CD4-positive, alpha-beta T cell treated with Interleukin-6 at 100 ng/mL for 8 hours (primary cell): ENCODE results near the gene BMERB1.
"Not testable (repeated sequence)": the region's sequence is repeated elsewhere in the genome, so short reads cannot be mapped to it uniquely, and the experiment has no call there.

Experiments
- DNase-seq: peaks from one replicate; pipeline ENCODE4 v3.0.0-alpha.2; 2020; ENCODE audit warnings: mixed read lengths, low spot score

Gene BMERB1

DNA sequence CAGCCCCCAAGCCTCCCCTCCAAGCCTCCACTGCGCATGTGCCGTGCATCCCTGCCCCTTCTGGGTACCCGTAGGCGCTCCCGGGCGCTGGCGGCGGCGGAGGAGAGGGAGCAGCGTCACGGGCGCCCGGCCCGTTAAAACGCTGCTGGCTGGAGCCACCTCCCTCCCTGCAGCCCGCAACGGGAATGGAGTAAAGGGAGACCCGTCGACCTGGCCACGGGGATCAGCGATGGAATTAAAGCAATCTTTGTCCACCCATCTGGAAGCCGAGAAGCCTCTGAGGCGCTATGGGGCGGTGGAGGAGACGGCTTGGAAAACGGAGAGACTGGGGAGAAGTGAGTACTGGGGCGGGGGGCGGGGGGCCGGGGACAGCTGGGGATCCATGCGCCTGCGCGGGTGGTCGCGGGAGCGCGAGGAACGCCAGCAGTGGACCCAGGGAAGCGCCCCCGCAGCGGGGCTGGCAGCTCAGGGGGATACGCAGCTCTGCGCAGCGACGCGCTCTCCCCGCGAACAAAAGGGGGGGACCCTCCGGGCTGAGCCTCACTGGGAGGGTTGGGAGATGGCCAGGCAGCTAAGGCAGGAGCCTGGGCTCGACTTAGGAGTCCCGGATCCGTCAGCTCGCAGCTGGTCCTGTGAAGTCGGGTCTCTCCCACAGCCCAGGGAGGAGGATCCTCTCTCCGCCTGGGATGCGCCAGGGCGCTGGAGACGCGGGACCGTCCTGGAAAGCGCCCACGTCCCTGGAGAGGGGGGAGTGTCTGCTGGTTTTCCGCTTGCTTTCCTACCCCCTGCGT, at the start of gene BMERB1:
Gene BMERB1, plus strand, starts transcription at position 164 of the 791 bp plus-strand sequence. Its CDS starts 66 bp downstream, at position 230.
- peak; percentile 18 for DNase-seq

GRCh38 chr16:15388060-15388459, 46.3 kb upstream of the BMERB1 start:
- DNase-seq = not testable (repeated sequence)

DNA sequence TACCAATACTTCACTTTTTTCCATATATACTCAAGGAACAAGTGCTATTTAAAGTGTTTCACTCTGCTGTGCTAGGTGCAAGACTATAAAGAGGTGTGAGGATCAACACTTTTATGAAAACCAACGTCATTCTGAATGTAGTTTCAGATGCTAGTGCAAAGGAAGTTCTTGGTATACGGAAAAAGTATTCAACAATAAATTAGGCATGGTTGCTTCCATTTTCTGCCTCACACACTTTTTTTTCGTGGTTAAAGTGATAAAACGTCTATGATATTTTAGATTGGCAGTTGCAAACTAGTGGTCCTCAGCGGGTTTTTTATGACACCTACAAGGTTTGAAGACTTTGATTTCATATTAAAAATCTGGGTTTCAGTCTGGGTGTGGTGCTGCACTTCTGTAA, 44.5 kb upstream of the BMERB1 start:
- DNase-seq = not testable (repeated sequence)

GRCh38 chr16:15393025-15393424, 41.4 kb upstream of the BMERB1 start:
- not testable (repeated sequence) for DNase-seq

GRCh38 chr16:15395631-15396508, 38.5 kb upstream of the BMERB1 start, which contains the start of gene MPV17L:
TSS of gene MPV17L (plus strand) at chr16:15395754. CDS start at chr16:15395898, 144 bp downstream.
- DNase-seq = not testable (repeated sequence)

- not testable (repeated sequence) for DNase-seq
These were observed 37.9 kb upstream of the BMERB1 start for GRCh38 chr16:15396509-15396829.

- no peak for DNase-seq
These were observed 37.3 kb upstream of the BMERB1 start for GRCh38 chr16:15396948-15397594.

DNA sequence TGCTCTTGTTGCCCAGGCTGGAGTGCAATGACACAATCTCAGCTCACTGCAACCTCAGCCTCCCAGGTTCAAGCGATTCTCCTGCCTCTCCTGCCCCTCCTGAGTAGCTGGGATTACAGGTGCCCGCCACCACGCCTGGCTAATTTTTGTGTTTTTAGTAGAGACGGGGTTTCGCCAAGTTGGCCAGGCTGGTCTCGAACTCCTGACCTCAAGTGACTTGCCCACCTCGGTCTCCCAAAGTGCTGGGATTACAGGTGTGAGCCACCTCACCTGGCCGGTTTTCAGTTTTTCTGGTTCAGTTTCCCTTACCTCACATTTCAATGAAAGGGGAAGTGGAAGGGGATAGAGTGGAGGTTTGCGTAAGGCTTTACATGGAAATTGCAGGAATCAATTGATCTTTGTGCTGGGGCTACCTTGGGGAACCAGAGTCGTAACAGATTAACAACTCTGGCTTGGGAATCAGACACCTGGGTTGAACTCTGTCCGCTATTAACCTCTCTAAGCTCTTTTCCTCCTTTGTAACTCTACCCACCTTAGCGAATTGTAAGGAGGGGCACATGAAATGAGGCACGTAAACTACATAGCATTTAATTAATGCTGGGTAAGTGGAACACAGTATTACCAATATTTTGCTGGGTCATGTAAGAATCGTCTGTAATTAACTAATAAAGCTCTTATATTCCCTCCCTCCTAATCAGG, 35.6 kb upstream of the BMERB1 start:
- DNase-seq = no peak

- DNase-seq = no peak
These were observed 35.1 kb upstream of the BMERB1 start for GRCh38 chr16:15399317-15399716.

DNA sequence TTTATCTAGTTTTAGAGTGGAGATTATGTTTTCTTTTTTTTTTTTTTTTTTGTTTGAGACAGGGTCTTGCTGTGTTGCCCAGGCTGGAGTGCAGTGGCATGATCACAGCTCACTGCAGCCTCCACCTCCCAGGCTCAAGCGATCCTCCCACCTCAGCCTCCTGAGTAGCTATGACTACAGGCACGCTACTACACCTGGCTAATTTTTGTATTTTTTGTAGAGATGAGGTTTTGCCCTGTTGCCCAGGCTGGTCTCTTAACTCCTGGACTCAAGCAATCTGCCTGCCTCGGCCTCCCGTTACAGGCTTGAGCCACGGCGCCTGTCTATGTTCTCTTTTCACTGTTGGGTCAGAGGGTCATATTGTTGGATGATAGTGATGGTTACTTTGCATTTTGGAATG, 34.1 kb upstream of the BMERB1 start:
- DNase-seq = not testable (repeated sequence)

DNA sequence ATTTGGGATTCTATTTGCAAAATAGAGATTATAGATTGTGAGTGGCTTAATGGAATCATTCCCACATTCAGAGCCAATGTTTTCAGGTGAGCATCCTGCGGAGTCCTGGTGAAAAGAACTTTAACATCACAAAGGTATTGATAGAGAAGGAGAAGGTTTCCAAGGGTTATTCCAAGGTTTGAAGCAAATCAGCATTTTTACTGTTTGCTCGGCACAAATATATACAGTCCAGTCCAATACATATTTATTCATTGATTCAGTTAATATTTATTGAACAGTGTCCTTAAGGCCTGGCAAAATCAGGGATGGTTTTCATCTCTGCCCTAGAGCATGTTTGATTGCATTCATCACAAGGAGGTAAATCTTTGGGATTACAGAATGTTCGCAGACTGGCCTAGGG, 32.4 kb upstream of the BMERB1 start:
- no peak for DNase-seq

- no peak for DNase-seq
These were observed 30.9 kb upstream of the BMERB1 start for GRCh38 chr16:15403392-15403995.

GRCh38 chr16:15404091-15404490, 30.3 kb upstream of the BMERB1 start:
- not testable (repeated sequence) for DNase-seq

DNA sequence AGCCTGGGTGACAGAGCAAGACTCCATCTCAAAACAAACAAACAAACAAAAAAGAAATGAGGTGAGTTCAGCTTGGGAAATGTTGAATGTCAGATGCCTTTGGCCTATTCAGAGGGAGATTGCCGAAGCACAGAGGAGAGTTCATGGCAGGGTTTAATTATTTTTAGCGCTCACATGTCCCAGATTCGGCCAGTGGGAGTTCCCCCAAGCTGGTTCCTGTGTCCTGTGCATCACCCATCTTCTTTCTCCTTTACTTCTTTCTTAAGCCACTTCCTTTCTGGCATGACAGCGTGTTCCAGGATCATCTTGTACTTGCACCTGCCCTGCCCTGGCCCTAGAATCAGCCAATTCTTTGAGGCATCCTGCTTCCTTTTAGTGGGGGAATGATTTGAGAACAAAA, 29.6 kb upstream of the BMERB1 start:
- DNase-seq = no peak

- DNase-seq = not testable (repeated sequence)
These were observed 26.6 kb upstream of the BMERB1 start for GRCh38 chr16:15407756-15408155.

GRCh38 chr16:15409476-15409875, 24.9 kb upstream of the BMERB1 start:
- not testable (repeated sequence) for DNase-seq

- DNase-seq = no peak
These were observed 18.8 kb upstream of the BMERB1 start for GRCh38 chr16:15415511-15415985.

- DNase-seq = no peak
These were observed 17.2 kb upstream of the BMERB1 start for GRCh38 chr16:15417197-15417596.

- DNase-seq = no peak
These were observed 16.2 kb upstream of the BMERB1 start for GRCh38 chr16:15418206-15418605.

- DNase-seq = not testable (repeated sequence)
These were observed 12.7 kb upstream of the BMERB1 start for GRCh38 chr16:15421696-15422095.

GRCh38 chr16:15422222-15422621, 12.2 kb upstream of the BMERB1 start:
- DNase-seq = no peak
